GM10248 (cell line): ENCODE measurements around the gene PLCB1.

Source experiments
- CTCF ChIA-PET: fragments of 300-600 bp; sonication (Branson Sonifier 250); formaldehyde crosslinking; extraction: SDS; loops from one replicate; lab custom pipeline; 2021; ENCODE audit warnings: antibody characterized with exemption; lab: Yijun Ruan, JAX
- POLR2A ChIA-PET: fragments of 350-650 bp; sonication (Branson Sonifier 250); formaldehyde crosslinking; extraction: SDS; loops from one replicate; lab custom pipeline; 2020; ENCODE audit warnings: antibody characterized with exemption; lab: Yijun Ruan, JAX
- DNase-seq: peaks from one replicate; pipeline ENCODE4 v3.0.0; 2012; ENCODE audit errors: extremely low spot score
- TF ChIP-seq, protein P1 (sequence below): IDR thresholded peaks from 2 replicates; pipeline ENCODE4 v1.5.1; 2012; ENCODE audit warnings: mild to moderate bottlenecking, low read depth; ENCODE audit errors: extremely low read depth, missing control alignments, control extremely low read depth

The PLCB1 gene

DNA sequence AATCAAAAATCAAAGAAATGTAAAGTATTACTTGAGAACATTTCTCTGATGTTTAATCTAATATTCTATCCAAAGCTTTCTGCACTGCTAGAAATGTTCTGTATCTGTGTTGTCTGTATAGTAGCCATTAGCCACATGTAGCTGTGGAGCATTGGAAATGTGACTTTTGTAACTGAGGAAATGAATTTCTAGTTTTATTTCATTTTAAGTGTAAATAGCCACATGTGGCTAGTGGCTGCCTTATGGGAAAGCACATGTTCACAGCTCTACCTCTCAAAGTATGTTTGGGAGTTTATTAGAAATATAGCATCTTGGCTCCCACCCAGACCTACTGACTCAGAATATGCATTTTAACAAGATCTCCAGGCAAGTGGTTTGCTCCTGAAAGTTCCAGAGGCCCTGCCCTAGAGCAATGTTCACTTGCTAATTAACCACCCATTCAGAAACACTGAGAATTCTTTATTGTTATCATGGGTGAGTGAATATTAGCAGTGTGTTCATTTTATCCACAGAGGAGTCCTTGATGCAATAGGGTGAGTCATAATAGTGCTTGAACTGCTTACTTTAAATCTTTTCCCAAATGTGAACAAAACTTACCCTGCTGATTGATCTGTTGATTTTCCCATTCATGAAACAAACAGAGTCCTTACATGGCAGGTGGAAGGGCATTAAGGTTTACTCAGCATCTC lies 282.7 kb downstream of the PLCB1 start:
- CTCF ChIA-PET = no interaction called here
- POLR2A ChIA-PET = no interaction called here
- TF ChIP-seq, protein P1, sequence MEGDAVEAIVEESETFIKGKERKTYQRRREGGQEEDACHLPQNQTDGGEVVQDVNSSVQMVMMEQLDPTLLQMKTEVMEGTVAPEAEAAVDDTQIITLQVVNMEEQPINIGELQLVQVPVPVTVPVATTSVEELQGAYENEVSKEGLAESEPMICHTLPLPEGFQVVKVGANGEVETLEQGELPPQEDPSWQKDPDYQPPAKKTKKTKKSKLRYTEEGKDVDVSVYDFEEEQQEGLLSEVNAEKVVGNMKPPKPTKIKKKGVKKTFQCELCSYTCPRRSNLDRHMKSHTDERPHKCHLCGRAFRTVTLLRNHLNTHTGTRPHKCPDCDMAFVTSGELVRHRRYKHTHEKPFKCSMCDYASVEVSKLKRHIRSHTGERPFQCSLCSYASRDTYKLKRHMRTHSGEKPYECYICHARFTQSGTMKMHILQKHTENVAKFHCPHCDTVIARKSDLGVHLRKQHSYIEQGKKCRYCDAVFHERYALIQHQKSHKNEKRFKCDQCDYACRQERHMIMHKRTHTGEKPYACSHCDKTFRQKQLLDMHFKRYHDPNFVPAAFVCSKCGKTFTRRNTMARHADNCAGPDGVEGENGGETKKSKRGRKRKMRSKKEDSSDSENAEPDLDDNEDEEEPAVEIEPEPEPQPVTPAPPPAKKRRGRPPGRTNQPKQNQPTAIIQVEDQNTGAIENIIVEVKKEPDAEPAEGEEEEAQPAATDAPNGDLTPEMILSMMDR = no peak
- DNase-seq = no peak

DNA sequence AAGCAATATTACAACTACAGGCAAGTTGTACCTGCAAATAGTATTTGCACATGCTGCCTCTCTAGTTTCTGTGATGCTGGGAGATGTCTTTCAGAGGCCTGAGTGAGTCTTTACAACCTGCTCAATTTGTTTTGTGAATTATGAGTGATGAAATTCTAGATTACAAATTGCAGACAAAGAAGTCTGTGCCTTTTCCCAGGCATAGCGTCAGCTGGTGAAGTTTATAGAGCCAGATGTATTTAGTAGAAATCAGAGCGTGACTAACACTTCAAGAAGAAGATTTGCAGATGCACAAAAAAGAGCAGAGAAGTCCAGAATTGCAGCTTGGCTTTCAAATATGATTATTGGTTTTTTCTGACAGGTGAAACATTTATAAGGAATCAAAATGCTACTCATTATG lies 289.9 kb downstream of the PLCB1 start:
- CTCF ChIA-PET = no interaction called here
- DNase-seq = no peak

DNA sequence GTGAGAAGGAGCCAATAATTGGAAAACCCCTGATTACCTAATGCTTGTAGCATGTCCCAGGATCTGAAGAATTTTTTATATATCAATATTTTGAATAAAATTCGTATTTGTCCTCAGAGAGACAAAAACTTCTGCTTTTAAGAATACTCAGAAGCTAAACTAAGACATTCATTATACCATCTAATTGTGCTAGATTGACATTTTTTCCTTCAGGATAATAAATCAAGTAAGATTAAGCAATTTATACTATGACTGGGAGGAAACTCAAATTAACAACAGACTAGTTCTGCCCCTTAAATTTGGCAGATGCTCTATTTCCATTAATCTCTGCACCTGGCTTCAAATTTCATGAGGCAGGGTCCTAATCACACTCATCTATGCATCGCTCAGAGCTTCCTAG lies 291.4 kb downstream of the PLCB1 start:
- DNase-seq = no peak
- POLR2A ChIA-PET = no interaction called here
- TF ChIP-seq, protein P1 = no peak
- CTCF ChIA-PET = interaction anchor here (1.0 to 1.1 kb wide), 2 partner anchors 10 to 28 kb away, joined by 3 read pairs; no protein-coding TSS in a partner anchor

More for the DNA sequence above, 289.9 kb downstream of the PLCB1 start:
- TF ChIP-seq, protein P1 = no peak
- POLR2A ChIA-PET = no interaction called here

DNA sequence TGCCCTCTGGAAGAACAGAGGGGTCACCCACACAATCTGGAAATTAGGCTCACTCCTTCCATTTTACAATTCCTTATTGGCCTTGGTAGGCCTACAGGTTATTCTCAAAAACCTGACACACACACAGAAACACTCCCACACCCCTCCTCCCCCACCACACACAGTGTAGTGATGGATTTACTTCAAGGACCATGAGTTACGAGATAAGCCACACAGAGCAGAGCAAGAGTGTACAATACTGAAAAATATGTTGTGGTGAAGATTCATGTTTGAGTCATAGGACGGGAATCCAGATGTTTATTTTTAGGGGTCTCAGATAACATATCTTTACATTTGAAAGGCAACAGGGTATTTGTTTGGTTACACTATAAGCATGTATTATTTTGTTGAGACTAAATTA lies 291.9 kb downstream of the PLCB1 start:
- POLR2A ChIA-PET = no interaction called here
- TF ChIP-seq, protein P1 = no peak
- CTCF ChIA-PET = interaction anchor here (1.0 to 1.1 kb wide), 2 partner anchors 11 to 28 kb away, joined by 3 read pairs; no protein-coding TSS in a partner anchor
- no peak for DNase-seq

DNA sequence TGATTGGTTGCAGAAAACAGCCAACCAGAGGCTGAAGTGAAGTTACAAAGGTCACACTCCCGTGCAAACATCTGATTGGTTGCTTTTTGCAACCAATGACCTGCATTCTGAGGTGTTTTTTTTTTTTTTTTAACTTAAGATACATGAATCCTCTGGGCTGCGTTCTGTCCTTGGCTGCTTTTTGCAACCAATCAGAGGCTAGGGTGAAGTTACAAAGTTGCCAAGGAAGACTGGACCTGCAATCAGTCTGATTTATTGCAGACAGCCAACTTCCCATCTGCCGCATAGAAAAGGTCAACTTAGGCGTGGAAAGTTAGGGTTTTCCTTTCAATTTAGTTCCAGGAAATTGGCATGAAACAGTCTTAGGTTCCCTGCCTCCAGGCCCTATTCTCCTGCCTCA lies 292.9 kb downstream of the PLCB1 start:
- TF ChIP-seq, protein P1 = no peak
- no peak for DNase-seq
- ChIA-PET POLR2A (no interaction called here), CTCF (no interaction called here)

DNA sequence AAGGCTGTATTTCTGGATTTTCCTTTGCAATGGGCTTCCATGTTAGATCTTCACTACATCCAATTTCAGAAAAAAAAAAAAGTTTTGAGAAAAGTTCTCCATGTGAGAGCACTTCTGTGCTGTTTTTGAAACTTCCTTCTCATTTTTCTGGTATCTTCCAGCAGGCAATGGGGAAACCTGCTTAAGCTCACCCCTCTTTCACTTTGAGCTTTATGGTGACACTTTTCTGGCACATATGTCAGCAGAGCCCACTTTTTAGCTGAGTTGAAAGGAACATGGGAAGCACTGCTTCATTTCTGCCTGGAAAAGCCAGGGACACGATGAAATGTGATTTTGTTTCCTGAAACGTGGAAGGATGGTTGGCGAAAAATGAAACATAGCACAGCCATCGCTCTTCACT lies 293.7 kb downstream of the PLCB1 start:
- TF ChIP-seq, protein P1 = no peak
- CTCF ChIA-PET = interaction anchor here (1.1 to 1.4 kb wide), 3 partner anchors 10 to 292 kb away, joined by 3 read pairs; no protein-coding TSS in a partner anchor
- no peak for DNase-seq
- POLR2A ChIA-PET = no interaction called here
